Activated CD8-positive, alpha-beta T cell treated with anti-CD3 and anti-CD28 coated beads for 36 hours (primary cell): ENCODE data around the gene VSIR. TPM values are rescaled to one million over a fixed set of nuclear protein-coding genes. Genes with fewer than 3 reads are reported as not detected.

Source experiments
- ATAC-seq: fragments of 200-7000 bp; cut with Tn5 transposase; one replicate; pipeline ENCODE4 v1.10.0; 2021; ENCODE audit warnings: mild to moderate bottlenecking, moderate library complexity
- CTCF ChIA-PET: fragments of 350-600 bp; sonication (Branson Sonifier 250); formaldehyde crosslinking; loops from one replicate; lab custom pipeline; 2021; ENCODE audit warnings: antibody characterized with exemption; lab: Charles Lee
- POLR2A ChIA-PET: fragments of 350-600 bp; sonication (Branson Sonifier 250); formaldehyde crosslinking; loops from one replicate; lab custom pipeline; 2021; ENCODE audit warnings: antibody characterized with exemption; lab: Charles Lee
- DNase-seq: peaks from one replicate; pipeline ENCODE4 v3.0.0-alpha.2; 2020
- H3K27ac Mint-ChIP-seq: one replicate; pipeline ENCODE4 v1.8.0; 2021; ENCODE audit warnings: mild to moderate bottlenecking, mixed read lengths
- H3K27me3 Mint-ChIP-seq: one replicate; pipeline ENCODE4 v1.8.0; 2021; ENCODE audit warnings: mixed read lengths
- H3K36me3 Mint-ChIP-seq: one replicate; pipeline ENCODE4 v1.8.0; 2021; ENCODE audit warnings: low read depth, mixed read lengths
- H3K4me1 Mint-ChIP-seq: one replicate; pipeline ENCODE4 v1.8.0; 2021; ENCODE audit warnings: low read depth, mixed read lengths
- H3K4me3 Mint-ChIP-seq: one replicate; pipeline ENCODE4 v1.8.0; 2021; ENCODE audit warnings: mild to moderate bottlenecking, moderate library complexity, mixed read lengths
- H3K9me3 Mint-ChIP-seq: one replicate; pipeline ENCODE4 v1.8.0; 2021; ENCODE audit warnings: mixed read lengths
- intact Hi-C: fragments of 100-400 bp; cut with micrococcal nuclease; formaldehyde crosslinking; loops from one replicate; pipeline ENCODE4 v1.10.0; 2022
- total RNA-seq, 2 experiments: library from RNA; stranded (reverse); gene quantifications; one replicate each; pipeline ENCODE4 v1.2.3, GENCODE V29; 2021
- TF ChIP-seq, protein P1 (sequence below): fragments of 200-600 bp; IDR thresholded peaks from one replicate; pipeline ENCODE4 v1.8.0; 2022; ENCODE audit warnings: antibody characterized with exemption, mild to moderate bottlenecking

VSIR gene
- total RNA-seq, 2 experiments from 2014 or later, result 59.6 to 61.0 TPM

DNA sequence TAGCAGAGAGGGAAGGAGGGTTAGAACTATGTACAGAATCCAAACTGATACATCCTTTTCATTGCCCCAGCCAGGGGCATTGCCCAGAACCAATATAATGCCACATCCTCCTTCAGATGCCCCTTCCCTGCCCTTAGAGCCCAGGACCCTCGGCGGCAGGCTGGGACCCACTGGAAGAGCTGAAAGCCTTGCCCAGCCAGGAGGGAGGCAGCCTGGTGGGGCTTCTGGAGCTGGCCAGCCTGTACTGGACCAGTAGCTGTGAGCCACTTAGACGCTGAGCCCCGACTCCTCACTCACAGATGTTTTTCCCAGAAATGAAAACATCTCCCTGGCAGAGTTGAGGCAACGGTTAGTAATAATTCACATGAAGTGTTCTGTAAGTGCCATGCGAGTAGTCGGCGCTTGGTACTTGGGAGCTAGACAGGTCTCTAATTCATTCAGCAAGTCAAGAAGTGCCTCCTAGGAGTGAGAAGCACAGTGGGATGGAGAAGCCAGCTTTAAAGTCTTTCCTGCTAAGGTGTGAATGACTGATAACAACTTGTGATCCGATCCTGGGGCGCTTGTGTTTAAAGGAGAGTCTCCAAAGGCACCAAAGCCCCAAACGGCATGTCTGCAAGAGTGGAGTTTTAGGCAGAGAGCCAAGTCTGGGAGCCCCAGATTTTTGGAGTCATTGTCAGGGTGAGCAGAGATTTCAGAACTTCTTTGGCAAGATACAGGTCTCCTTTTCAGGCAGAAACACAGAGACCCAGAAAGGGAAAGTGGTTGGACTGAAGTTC is 9.8 kb downstream of the VSIR start:
- intact Hi-C loops, result no loop called here
- CTCF ChIA-PET, result interaction anchor here (0.9 to 10.5 kb wide), 7 partner anchors 7 to 69 kb away, joined by 3 to 108 read pairs (median 4); partner anchors contain the start of gene VSIR
- Mint-ChIP-seq H3K36me3 (peaks cover 54% of the 10 kb centered on the region), H3K4me1 (peaks cover 84% of the 10 kb centered on the region), H3K27ac (peak overlapping the region; percentile 95), H3K4me3 (no peak overlapping the region), H3K9me3 (no peaks in the 10 kb centered on the region), H3K27me3 (no peaks in the 10 kb centered on the region)
- DNase-seq, result no peak
- ATAC-seq, result no peak
- TF ChIP-seq, protein P1, sequence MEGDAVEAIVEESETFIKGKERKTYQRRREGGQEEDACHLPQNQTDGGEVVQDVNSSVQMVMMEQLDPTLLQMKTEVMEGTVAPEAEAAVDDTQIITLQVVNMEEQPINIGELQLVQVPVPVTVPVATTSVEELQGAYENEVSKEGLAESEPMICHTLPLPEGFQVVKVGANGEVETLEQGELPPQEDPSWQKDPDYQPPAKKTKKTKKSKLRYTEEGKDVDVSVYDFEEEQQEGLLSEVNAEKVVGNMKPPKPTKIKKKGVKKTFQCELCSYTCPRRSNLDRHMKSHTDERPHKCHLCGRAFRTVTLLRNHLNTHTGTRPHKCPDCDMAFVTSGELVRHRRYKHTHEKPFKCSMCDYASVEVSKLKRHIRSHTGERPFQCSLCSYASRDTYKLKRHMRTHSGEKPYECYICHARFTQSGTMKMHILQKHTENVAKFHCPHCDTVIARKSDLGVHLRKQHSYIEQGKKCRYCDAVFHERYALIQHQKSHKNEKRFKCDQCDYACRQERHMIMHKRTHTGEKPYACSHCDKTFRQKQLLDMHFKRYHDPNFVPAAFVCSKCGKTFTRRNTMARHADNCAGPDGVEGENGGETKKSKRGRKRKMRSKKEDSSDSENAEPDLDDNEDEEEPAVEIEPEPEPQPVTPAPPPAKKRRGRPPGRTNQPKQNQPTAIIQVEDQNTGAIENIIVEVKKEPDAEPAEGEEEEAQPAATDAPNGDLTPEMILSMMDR, result no peak
- POLR2A ChIA-PET, result interaction anchor here (1.1 to 2.2 kb wide), 3 partner anchors 10 to 17 kb away, joined by 4 to 10 read pairs (median 6); partner anchors contain the start of gene VSIR

DNA sequence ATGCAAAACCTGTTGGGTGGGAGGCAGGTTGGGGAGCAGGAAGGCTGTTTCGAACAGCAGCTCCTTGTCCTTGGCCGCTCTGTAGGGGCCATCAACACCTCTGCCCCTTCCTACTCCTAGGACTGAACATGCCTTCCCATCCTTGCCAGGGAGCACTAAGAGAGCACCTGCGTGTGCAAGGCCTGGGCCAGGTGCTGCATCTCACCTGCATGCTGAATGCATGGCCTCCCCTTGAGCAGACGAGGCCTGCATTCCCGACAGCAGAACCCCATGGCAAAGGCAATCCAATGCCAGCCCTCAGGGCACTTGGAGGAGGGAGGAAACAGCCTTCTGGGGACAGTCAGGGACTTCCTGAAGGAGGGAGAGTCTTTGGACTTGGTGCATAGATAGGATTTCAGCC is 11.0 kb downstream of the VSIR start:
- DNase-seq, result no peak
- TF ChIP-seq, protein P1, result no peak
- ATAC-seq, result no peak
- ChIA-PET CTCF (interaction anchor here (0.9 to 2.8 kb wide), 3 partner anchors 10 to 50 kb away, joined by 3 to 18 read pairs (median 6); partner anchors contain the start of gene VSIR), POLR2A (interaction anchor here (1.0 to 1.6 kb wide), 5 partner anchors 10 to 37 kb away, joined by 3 to 6 read pairs (median 4); partner anchors contain the start of gene VSIR)
- H3K4me3 Mint-ChIP-seq, result no peak overlapping the region
- peaks cover 49% of the 10 kb centered on the region for H3K36me3 Mint-ChIP-seq
- no peaks in the 10 kb centered on the region for H3K27me3 Mint-ChIP-seq
- peaks cover 85% of the 10 kb centered on the region for H3K4me1 Mint-ChIP-seq
- intact Hi-C loops, result no loop called here
- H3K27ac Mint-ChIP-seq, result peak overlapping the region; percentile 67
- no peaks in the 10 kb centered on the region for H3K9me3 Mint-ChIP-seq

DNA sequence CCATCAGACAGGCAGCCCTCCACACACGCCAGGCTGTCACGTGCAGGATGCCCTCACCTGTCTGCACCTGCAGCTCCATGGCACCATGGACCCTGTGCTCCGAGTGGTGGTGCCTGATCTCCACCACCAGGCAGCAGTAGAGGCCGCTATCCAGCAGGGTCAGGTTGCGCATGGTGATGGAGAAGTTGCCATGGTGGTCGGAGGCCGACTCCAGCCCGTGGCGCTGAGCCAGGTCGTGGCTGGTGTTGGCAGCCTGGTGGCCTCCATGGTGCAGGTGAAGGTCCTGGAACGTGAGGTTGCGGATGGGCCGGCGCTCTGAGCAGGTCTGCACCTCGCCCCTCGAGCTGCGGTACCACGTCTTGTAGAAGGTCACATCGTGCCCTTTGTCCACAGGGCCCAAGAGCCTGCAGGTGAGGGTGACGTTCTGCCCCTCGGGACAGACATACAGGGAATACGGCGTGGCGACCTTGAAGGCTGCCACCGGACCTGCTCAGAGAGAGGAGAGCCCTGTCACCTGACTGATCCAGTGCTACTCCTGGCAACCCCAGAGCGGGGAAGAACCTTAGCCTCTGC is 11.7 kb downstream of the VSIR start:
- ChIA-PET CTCF (interaction anchor here (0.6 kb wide), 1 partner anchor 65 kb away, joined by 3 read pairs; no protein-coding TSS in a partner anchor), POLR2A (interaction anchor here (1.0 to 1.6 kb wide), 3 partner anchors 11 to 37 kb away, joined by 3 to 6 read pairs (median 3); partner anchors contain the start of gene VSIR)
- TF ChIP-seq, protein P1, result peak; percentile 20
- peaks cover 45% of the 10 kb centered on the region for H3K36me3 Mint-ChIP-seq
- DNase-seq (no peak), ATAC-seq (peak; percentile 1)
- H3K4me3 Mint-ChIP-seq, result no peak overlapping the region
- H3K27ac Mint-ChIP-seq, result peak overlapping the region; percentile 88
- no peaks in the 10 kb centered on the region for H3K9me3 Mint-ChIP-seq
- intact Hi-C loops, result no loop called here
- H3K4me1 Mint-ChIP-seq, result peaks cover 85% of the 10 kb centered on the region
- H3K27me3 Mint-ChIP-seq, result no peaks in the 10 kb centered on the region

DNA sequence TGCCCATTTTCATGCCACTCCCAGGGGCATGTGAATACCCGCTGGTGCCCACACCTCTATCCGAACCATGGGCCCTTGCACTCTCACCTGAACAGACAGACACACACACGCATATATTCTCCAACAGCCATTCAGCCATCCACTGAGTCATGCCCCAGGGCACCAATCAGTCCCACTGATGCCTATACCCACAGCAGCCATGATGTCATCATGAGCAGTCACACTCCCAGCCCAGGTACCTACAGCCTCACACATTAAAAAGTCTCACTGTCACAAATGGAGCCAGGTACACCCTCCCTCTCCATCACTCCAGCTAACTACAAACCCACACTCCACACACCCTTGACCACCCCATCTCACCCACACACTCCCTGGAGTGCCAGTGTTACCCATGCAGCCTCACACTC is 12.2 kb downstream of the VSIR start:
- peak overlapping the region; percentile 88 for H3K27ac Mint-ChIP-seq
- TF ChIP-seq, protein P1, result peak; percentile 9
- peaks cover 46% of the 10 kb centered on the region for H3K36me3 Mint-ChIP-seq
- intact Hi-C loops, result no loop called here
- peaks cover 86% of the 10 kb centered on the region for H3K4me1 Mint-ChIP-seq
- H3K4me3 Mint-ChIP-seq, result no peak overlapping the region
- DNase-seq (peak; percentile 66), ATAC-seq (peak; percentile 79)
- CTCF ChIA-PET, result interaction anchor here (0.6 kb wide), 1 partner anchor 64 kb away, joined by 3 read pairs; no protein-coding TSS in a partner anchor
- no peaks in the 10 kb centered on the region for H3K9me3 Mint-ChIP-seq
- POLR2A ChIA-PET, result interaction anchor here (1.6 kb wide), 1 partner anchor 11 kb away, joined by 6 read pairs; the partner anchor contains the start of gene VSIR
- no peaks in the 10 kb centered on the region for H3K27me3 Mint-ChIP-seq
